ENCODE measurements around the gene PTPRT.

DNA sequence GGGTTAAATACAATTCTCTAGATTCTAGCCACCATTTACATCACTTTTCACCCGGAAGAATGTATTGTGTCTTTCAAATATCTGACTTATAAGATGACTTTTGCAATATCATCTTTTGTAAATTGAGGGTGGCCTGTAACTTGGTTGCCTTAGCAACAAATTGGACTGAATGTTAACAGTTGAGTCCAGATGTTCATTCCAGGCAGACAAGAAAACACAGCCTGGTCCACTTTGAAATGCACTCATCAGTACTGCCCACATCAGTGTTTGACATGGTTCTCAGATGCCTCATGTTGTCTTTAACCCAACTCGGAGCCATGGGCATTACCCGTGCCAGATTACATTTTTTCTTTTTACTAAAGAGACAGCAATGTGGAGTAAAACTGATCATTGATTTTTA is 789.9 kb downstream of the PTPRT start:
- TF ChIP-seq HDGF (IDR thresholded peaks at IDR 0.05; ENCODE audit: borderline replicate concordance) (no peak), SUZ12 (IDR thresholded peaks at IDR 0.05) (no peak), ELF4 (IDR thresholded peaks at IDR 0.05) (no peak), SP1 (IDR thresholded peaks at IDR 0.05) (no peak), FOXM1 (IDR thresholded peaks at IDR 0.05; ENCODE audit: borderline replicate concordance) (no peak), ARNT (IDR thresholded peaks at IDR 0.05) (no peak)
